ENCODE data around the gene S100B. TPM values are rescaled to one million over a fixed set of nuclear protein-coding genes. Genes with fewer than 3 reads are reported as not detected.

S100B gene
- total and polyA plus RNA-seq, 2 of the 13 experiments (the other 11 are each of a cell fraction or from before 2014, with no cell fraction given), result not detected

DNA sequence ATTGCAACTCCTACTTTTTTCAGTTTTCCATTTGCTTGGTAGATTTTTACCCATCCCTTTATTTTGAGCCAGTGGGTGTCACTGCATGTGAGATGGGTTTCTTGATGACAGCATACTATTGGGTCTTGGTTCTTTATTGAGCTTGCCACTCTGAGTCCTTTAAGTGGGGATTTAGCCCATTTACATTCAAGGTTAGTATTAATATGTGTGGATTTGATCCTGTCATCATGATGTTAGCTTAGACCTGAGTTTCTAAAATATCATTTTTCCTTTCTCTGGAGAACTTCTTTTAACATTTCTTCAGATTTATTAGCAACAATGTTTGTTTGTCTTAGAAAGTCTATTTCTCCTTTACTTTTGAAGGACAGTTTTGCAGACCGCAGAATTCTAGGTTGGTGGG, 11.8 kb upstream of the S100B start (continued):
- TF ChIP-seq ZNF891 (CRISPR knock-in tag; IDR thresholded peaks at IDR 0.05), result no peak

DNA sequence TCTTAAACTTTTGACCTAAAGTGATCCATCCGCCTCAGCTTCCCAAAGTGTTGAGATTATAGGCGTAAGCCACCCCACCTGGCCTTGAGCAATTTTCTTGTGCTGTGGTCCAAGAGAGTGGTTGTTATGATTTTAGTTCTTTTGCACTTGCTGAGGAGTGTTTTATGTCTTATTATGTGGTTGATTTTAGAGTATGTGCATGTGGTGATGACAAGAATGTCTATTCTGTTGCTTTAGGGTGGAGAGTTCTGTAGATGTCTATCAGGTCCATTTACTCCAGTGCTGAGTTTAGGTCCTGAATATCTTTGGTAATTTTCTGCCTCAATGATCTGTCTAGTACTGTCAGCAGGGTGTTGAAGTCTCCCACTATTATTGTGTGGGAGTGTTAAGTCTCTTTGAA, 11.2 kb upstream of the S100B start:
- no peaks in the 10 kb centered on the region for H3K27me3 ChIP-seq (ENCODE audit: control insufficient read depth in 1 of 2, insufficient read depth in 2 of 2, low read length in 2 of 2)
- ATAC-seq, result no peak
- BruUV-seq (replicated peaks), result no TSS peak
- no peaks in the 10 kb centered on the region for H3K79me2 ChIP-seq (ENCODE audit: insufficient read depth, low read length)
- in situ Hi-C loops (cut with HindIII; ENCODE audit: extremely low pct_ligation_motif_present, low pct_unique_long_range_greater_than_20kb), result no loop called here
- POLR2A ChIA-PET, result no interaction called here
- TF ChIP-seq MXD4 (CRISPR knock-in tag; IDR thresholded peaks at IDR 0.05) (no peak), SMC3 (IDR thresholded peaks at IDR 0.05; ENCODE audit: low read length) (no peak), ZNF326 (CRISPR knock-in tag; IDR thresholded peaks at IDR 0.05; ENCODE audit: borderline replicate concordance) (no peak)
- peaks cover 20% of the 10 kb centered on the region for H3K4me1 ChIP-seq (ENCODE audit: insufficient read depth, low read length)
- H3K27ac ChIP-seq (ENCODE audit: extremely low read length, insufficient read depth, low read length), result no peak overlapping the region
- no peaks in the 10 kb centered on the region for H3K36me3 ChIP-seq (replicated peaks in 1 of 2; ENCODE audit: control insufficient read depth in 1 of 2, insufficient read depth in 2 of 2, low read length in 2 of 2)
- intact Hi-C loops (cut with micrococcal nuclease; ENCODE audit: unreplicated experiment), result no loop called here
- H3K4me3 ChIP-seq (replicated peaks in 1 of 3; ENCODE audit: insufficient read depth in 1 of 3, low read depth in 2 of 3, low read length in 3 of 3), result no peak overlapping the region
- no peak overlapping the region for H3K4me2 ChIP-seq (ENCODE audit: low read depth, low read length)
- H3K9ac ChIP-seq (ENCODE audit: insufficient read depth, low read depth, low read length), result no peak overlapping the region
- FAIRE-seq, result no peak
- CTCF ChIA-PET (ENCODE audit: low intra/inter-chr PET ratio, low total read pairs), result no interaction called here
- 83% methylated on average over 2 of the region's 2 CpGs for WGBS (ENCODE audit: low lambda C conversion rate)
- no peaks in the 10 kb centered on the region for H3K9me3 ChIP-seq (ENCODE audit: low read length)
- DNase-seq (ENCODE audit: low spot score), result no peak
- H4K20me1 ChIP-seq (ENCODE audit: insufficient read depth, low read length), result no peaks in the 10 kb centered on the region
- no peak overlapping the region for H2AFZ ChIP-seq (ENCODE audit: low read length)

DNA sequence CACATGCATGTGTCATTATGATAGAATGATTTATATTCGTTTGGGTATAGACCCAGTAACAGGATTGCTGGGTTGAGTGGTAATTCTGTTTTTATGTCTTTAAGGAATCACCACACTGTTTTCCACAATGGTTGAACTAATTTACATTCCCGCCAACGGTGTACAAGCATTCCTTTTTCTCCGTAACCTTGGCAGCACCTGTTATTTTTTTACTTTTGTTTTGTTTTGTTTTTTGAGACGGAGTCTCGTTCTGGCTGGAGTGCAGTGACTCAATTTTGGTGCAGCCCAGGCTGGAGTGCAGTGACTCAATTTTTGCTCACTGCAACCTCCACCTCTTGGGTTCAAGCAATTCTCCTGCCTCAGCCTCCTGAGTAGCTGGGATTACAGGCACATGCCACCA, 8.5 kb upstream of the S100B start:
- POLR2A ChIA-PET, result no interaction called here

More for the DNA sequence above, 8.5 kb upstream of the S100B start:
- no peak for ATAC-seq
- DNase-seq (ENCODE audit: low spot score), result no peak
- Histone ChIP-seq H3K9ac (ENCODE audit: insufficient read depth, low read depth, low read length) (no peak overlapping the region), H3K27ac (ENCODE audit: extremely low read length, insufficient read depth, low read length) (no peak overlapping the region), H3K36me3 (replicated peaks in 1 of 2; ENCODE audit: control insufficient read depth in 1 of 2, insufficient read depth in 2 of 2, low read length in 2 of 2) (no peaks in the 10 kb centered on the region), H3K79me2 (ENCODE audit: insufficient read depth, low read length) (no peaks in the 10 kb centered on the region), H3K4me2 (ENCODE audit: low read depth, low read length) (no peak overlapping the region), H3K27me3 (ENCODE audit: control insufficient read depth in 1 of 2, insufficient read depth in 2 of 2, low read length in 2 of 2) (peaks cover 0 to 6% of the 10 kb centered on the region in 2 experiments; a peak in 3 of 5 replicates), H4K20me1 (ENCODE audit: insufficient read depth, low read length) (no peaks in the 10 kb centered on the region), H3K4me1 (ENCODE audit: insufficient read depth, low read length) (peaks cover 22% of the 10 kb centered on the region), H3K4me3 (replicated peaks in 1 of 3; ENCODE audit: insufficient read depth in 1 of 3, low read depth in 2 of 3, low read length in 3 of 3) (no peak overlapping the region), H3K9me3 (ENCODE audit: low read length) (no peaks in the 10 kb centered on the region), H2AFZ (ENCODE audit: low read length) (no peak overlapping the region)
- 33% methylated on average over 6 of the region's 6 CpGs for WGBS (ENCODE audit: low lambda C conversion rate)
- CTCF ChIA-PET (ENCODE audit: low intra/inter-chr PET ratio, low total read pairs), result no interaction called here
- intact Hi-C loops (cut with micrococcal nuclease; ENCODE audit: unreplicated experiment), result no loop called here
- no TSS peak for BruUV-seq (replicated peaks)
- FAIRE-seq, result no peak
- no peak for TF ChIP-seq TOPORS (CRISPR knock-in tag; IDR thresholded peaks at IDR 0.05)
- no peak for TF ChIP-seq SAFB2 (CRISPR knock-in tag; IDR thresholded peaks at IDR 0.05; ENCODE audit: borderline replicate concordance, low read depth)
- TF ChIP-seq SOX5 (CRISPR knock-in tag; IDR thresholded peaks at IDR 0.05; ENCODE audit: borderline replicate concordance), result no peak
- TF ChIP-seq ZNF20 (CRISPR knock-in tag; IDR thresholded peaks at IDR 0.05), result no peak
- TF ChIP-seq, protein P1, sequence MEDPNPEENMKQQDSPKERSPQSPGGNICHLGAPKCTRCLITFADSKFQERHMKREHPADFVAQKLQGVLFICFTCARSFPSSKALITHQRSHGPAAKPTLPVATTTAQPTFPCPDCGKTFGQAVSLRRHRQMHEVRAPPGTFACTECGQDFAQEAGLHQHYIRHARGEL (CRISPR knock-in tag; IDR thresholded peaks at IDR 0.05), result no peak
- in situ Hi-C loops (cut with HindIII; ENCODE audit: extremely low pct_ligation_motif_present, low pct_unique_long_range_greater_than_20kb), result no loop called here

Data from HepG2 (cell line).